ENCODE measurements around the gene SLIT3. TPM values are rescaled to one million over a fixed set of nuclear protein-coding genes. Genes with fewer than 3 reads are reported as not detected.

Gene SLIT3
- total and polyA plus RNA-seq, 2 experiments from 2014 or later: 58.4 to 96.7 TPM

- no peak overlapping the region for H3K4me3 ChIP-seq
- no peaks in the 10 kb centered on the region for H3K27me3 ChIP-seq
- 72% methylated on average over 2 of the region's 2 CpGs for WGBS (ENCODE audit: low lambda C conversion rate, missing lambda C conversion rate)
- no peaks in the 10 kb centered on the region for H3K9me3 ChIP-seq (ENCODE audit: low read depth)
- no peak overlapping the region for H3K4me2 ChIP-seq
- H2AFZ ChIP-seq: no peak overlapping the region
- H3K36me3 ChIP-seq (replicated peaks; ENCODE audit: insufficient read depth, low read depth): no peaks in the 10 kb centered on the region
- H4K20me1 ChIP-seq (ENCODE audit: insufficient read depth, poor library complexity, severe bottlenecking): no peaks in the 10 kb centered on the region
- no peaks in the 10 kb centered on the region for H3K79me2 ChIP-seq
- H3K4me1 ChIP-seq (ENCODE audit: insufficient read depth): peaks cover 27% of the 10 kb centered on the region
- no peak for DNase-seq (ENCODE audit: low spot score)
- TF ChIP-seq EZH2 (IDR thresholded peaks at IDR 0.05; ENCODE audit: borderline replicate concordance): no peak
- TF ChIP-seq EZH2phosphoT487 (IDR thresholded peaks at IDR 0.05; ENCODE audit: low read depth, severe bottlenecking, unreplicated experiment): no peak
- TF ChIP-seq CTCF (IDR thresholded peaks at IDR 0.05; ENCODE audit: poor library complexity): no peak
- H3K9me2 ChIP-seq (replicated peaks; ENCODE audit: insufficient read depth): no peaks in the 10 kb centered on the region
- no peak overlapping the region for H3K27ac ChIP-seq
These were observed 238.2 kb downstream of the SLIT3 start for GRCh38 chr5:169062690-169063089.

- H3K27ac ChIP-seq: no peak overlapping the region
- DNase-seq (ENCODE audit: low spot score): no peak
- no peak overlapping the region for H3K4me3 ChIP-seq
- H3K9me2 ChIP-seq (replicated peaks; ENCODE audit: insufficient read depth): no peaks in the 10 kb centered on the region
- no peaks in the 10 kb centered on the region for H3K79me2 ChIP-seq
- no peak overlapping the region for H2AFZ ChIP-seq
- peaks cover 12% of the 10 kb centered on the region for H3K4me1 ChIP-seq (ENCODE audit: insufficient read depth)
- H3K4me2 ChIP-seq: no peak overlapping the region
- no peaks in the 10 kb centered on the region for H3K27me3 ChIP-seq
- H3K36me3 ChIP-seq (replicated peaks; ENCODE audit: insufficient read depth, low read depth): no peaks in the 10 kb centered on the region
- H4K20me1 ChIP-seq (ENCODE audit: insufficient read depth, poor library complexity, severe bottlenecking): no peaks in the 10 kb centered on the region
- TF ChIP-seq EZH2phosphoT487 (IDR thresholded peaks at IDR 0.05; ENCODE audit: low read depth, severe bottlenecking, unreplicated experiment): no peak
- no peak for TF ChIP-seq CTCF (IDR thresholded peaks at IDR 0.05; ENCODE audit: poor library complexity)
- TF ChIP-seq EZH2 (IDR thresholded peaks at IDR 0.05; ENCODE audit: borderline replicate concordance): no peak
- H3K9me3 ChIP-seq (ENCODE audit: low read depth): no peaks in the 10 kb centered on the region
- 88% methylated on average over 8 of the region's 8 CpGs for WGBS (ENCODE audit: low lambda C conversion rate, missing lambda C conversion rate)
These were observed 246.4 kb downstream of the SLIT3 start for GRCh38 chr5:169054506-169054905.

GRCh38 chr5:169052207-169052606, 248.7 kb downstream of the SLIT3 start:
- no peaks in the 10 kb centered on the region for H3K9me2 ChIP-seq (replicated peaks; ENCODE audit: insufficient read depth)
- 47% methylated on average over 3 of the region's 3 CpGs for WGBS (ENCODE audit: low lambda C conversion rate, missing lambda C conversion rate)
- peaks cover 12% of the 10 kb centered on the region for H3K4me1 ChIP-seq (ENCODE audit: insufficient read depth)
- no peak overlapping the region for H3K4me2 ChIP-seq
- H2AFZ ChIP-seq: no peak overlapping the region
- H4K20me1 ChIP-seq (ENCODE audit: insufficient read depth, poor library complexity, severe bottlenecking): no peaks in the 10 kb centered on the region
- H3K9me3 ChIP-seq (ENCODE audit: low read depth): no peaks in the 10 kb centered on the region
- no peaks in the 10 kb centered on the region for H3K27me3 ChIP-seq
- no peak for TF ChIP-seq EZH2 (IDR thresholded peaks at IDR 0.05; ENCODE audit: borderline replicate concordance)
- no peak for TF ChIP-seq CTCF (IDR thresholded peaks at IDR 0.05; ENCODE audit: poor library complexity)
- no peak for TF ChIP-seq EZH2phosphoT487 (IDR thresholded peaks at IDR 0.05; ENCODE audit: low read depth, severe bottlenecking, unreplicated experiment)
- no peaks in the 10 kb centered on the region for H3K79me2 ChIP-seq
- no peak overlapping the region for H3K4me3 ChIP-seq
- no peaks in the 10 kb centered on the region for H3K36me3 ChIP-seq (replicated peaks; ENCODE audit: insufficient read depth, low read depth)
- H3K27ac ChIP-seq: no peak overlapping the region
- DNase-seq (ENCODE audit: low spot score): no peak

GRCh38 chr5:169051351-169051750, 249.6 kb downstream of the SLIT3 start:
- TF ChIP-seq EZH2phosphoT487 (IDR thresholded peaks at IDR 0.05; ENCODE audit: low read depth, severe bottlenecking, unreplicated experiment) (no peak), CTCF (IDR thresholded peaks at IDR 0.05; ENCODE audit: poor library complexity) (no peak)
- Histone ChIP-seq H3K36me3 (replicated peaks; ENCODE audit: insufficient read depth, low read depth) (no peaks in the 10 kb centered on the region), H3K27me3 (no peaks in the 10 kb centered on the region), H3K79me2 (no peaks in the 10 kb centered on the region), H3K4me1 (ENCODE audit: insufficient read depth) (peaks cover 12% of the 10 kb centered on the region), H3K4me3 (no peak overlapping the region), H4K20me1 (ENCODE audit: insufficient read depth, poor library complexity, severe bottlenecking) (no peaks in the 10 kb centered on the region), H3K27ac (no peak overlapping the region), H3K4me2 (no peak overlapping the region), H3K9me3 (ENCODE audit: low read depth) (no peaks in the 10 kb centered on the region), H3K9me2 (replicated peaks; ENCODE audit: insufficient read depth) (no peaks in the 10 kb centered on the region), H2AFZ (no peak overlapping the region)
- no peak for DNase-seq (ENCODE audit: low spot score)
